Ovary (tissue), 3 donors: ENCODE data around the gene SPAG16.

Experiments used
- CTCF ChIP-seq, 3 donors: fragments of 450-650 bp in 2 of 3; fragments of 200-600 bp in 1 of 3; IDR thresholded peaks; one replicate each; pipeline versions ENCODE4 v1.5.1 to v1.8.0; 2016 to 2022; ENCODE audit warnings: antibody characterized with exemption in 3 of 3, mild to moderate bottlenecking in 1 of 3
- EP300 ChIP-seq: sonication (generic); formaldehyde crosslinking; IDR thresholded peaks from one replicate; pipeline ENCODE4 v1.6.1; 2017; ENCODE audit warnings: antibody characterized with exemption
- POLR2A ChIP-seq: fragments of 450-650 bp; IDR thresholded peaks from one replicate; pipeline ENCODE4 v1.6.1; 2017; ENCODE audit warnings: antibody characterized with exemption, mild to moderate bottlenecking, moderate library complexity
- donor health status: DM: no; HTN: no; CAD: no.

GRCh38 chr2:213923543-213923942, 639.3 kb downstream of the SPAG16 start:
- TF ChIP-seq CTCF (IDR thresholded peaks at IDR 0.05) (no peak), EP300 (no peak), POLR2A (no peak)
